HG03280 (cell line): ENCODE measurements around the gene TFDP2.
A peak's percentile ranks its signal among the peaks of the same experiment; 100 is the strongest.
"Not testable (repeated sequence)": the region's sequence is repeated elsewhere in the genome, so short reads cannot be mapped to it uniquely, and the experiment has no call there.

ENCODE experiments used
- ATAC-seq: cut with Tn5 transposase; IDR thresholded peaks from one replicate; pipeline ENCODE4 v1.9.1; 2021; ENCODE audit warnings: mild to moderate bottlenecking, moderate library complexity; ENCODE audit not compliant: unreplicated experiment

The TFDP2 gene

GRCh38 chr3:142148792-142149672 lies at the start of gene TFDP2:
TSS of gene TFDP2 (minus strand) at chr3:142149544. CDS start at chr3:142101749, 47,795 bp downstream.
- ATAC-seq = peak; percentile 100

DNA sequence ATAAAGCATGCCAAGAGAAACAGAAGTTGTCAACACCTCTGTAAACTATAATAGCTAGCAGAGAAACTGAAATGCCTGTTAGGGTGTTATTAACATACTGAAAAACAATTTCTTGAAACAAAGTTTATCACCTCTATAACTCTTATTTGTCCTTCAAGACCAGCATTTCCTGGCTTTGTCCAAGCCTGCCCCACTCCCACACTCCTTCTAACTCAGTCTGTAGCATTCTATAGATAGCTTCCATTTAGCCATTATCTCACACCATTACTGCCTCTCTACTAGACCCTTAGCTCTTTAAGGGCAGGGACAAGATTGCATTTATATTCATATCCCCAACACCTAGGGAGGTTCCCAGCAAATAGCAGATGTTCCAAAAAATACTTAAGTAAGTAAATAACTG lies 39.5 kb upstream of the TFDP2 start:
- no peak for ATAC-seq

DNA sequence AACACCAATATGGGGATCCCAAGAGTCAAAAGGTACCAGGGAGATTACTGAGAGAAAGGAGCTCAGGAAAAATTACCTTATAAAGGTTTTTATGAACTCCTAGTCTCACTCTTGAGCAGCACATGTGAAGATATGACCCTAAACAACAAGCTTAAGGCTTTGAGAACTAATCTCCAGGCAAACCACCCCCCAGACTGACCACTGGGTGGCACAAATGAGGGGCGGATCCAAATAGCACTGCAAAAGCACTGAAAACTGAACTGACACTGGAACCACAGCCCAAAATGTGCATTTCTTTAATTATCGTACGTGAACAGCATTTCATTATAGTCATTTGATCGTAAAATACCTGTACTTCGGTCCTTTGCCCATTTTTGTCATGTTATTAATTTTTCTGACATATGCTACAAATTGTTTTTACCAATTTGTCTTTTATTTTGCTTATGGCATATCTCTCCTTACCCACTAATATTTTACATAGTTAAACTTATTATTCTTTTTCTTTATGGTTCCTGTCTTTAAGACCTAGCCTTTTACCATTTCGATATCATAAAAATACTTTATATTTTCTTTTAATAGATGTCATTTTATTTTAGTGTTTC lies 31.5 kb upstream of the TFDP2 start:
- ATAC-seq = no peak

DNA sequence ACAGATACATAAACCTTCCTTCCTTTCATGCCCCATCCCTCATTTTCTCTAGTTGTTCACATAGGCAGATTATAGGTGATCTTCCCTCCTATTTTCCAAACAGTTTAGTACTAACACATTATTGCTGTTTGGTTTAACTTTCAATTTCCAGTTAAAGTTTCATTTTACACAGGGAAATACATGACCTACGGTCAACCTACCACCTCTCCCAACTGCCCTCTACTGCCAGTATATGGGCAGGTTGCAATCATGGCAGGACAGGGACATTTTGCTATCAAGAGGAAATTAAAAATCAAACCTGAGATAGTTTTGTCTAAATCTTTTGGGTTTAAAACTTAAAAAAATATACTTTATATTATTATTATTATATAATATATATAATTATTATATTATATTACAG lies 26.1 kb upstream of the TFDP2 start:
- no peak for ATAC-seq

- no peak for ATAC-seq
Measured at GRCh38 chr3:142174559-142174958, 25.2 kb upstream of the TFDP2 start.

- no peak for ATAC-seq
Measured at GRCh38 chr3:142168514-142168913, 19.2 kb upstream of the TFDP2 start.

GRCh38 chr3:142165194-142165593 lies 15.8 kb upstream of the TFDP2 start:
- ATAC-seq = no peak

DNA sequence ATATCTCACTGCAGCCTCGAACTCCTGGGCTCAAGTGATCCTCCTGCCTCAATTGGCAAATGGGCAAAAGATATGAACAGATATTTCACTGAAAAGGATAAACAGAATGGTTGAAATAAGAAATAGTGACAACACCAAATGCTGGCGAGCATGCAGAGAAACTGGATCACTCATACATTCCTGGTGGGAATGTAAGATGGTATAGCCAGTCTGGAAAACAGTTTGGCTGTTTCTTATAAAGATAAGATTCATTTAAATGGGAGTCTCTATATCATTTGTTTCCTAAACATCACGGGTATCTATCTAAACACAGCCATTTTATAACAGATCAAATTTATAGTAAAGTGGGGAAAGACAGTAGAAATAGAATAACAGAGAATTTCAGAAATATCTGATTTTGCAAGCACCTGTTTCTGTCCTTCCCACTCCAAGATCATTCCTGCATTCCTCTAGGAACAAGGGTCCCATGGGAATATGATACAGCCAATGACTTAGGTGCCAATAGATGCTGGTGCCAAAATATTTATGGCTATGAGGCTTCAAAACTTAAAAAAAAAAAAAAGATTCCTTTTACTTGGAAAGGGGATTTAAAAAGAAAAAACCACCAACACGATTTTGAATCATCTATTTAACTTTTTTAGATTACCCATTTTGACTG lies 9.9 kb upstream of the TFDP2 start:
- no peak for ATAC-seq

DNA sequence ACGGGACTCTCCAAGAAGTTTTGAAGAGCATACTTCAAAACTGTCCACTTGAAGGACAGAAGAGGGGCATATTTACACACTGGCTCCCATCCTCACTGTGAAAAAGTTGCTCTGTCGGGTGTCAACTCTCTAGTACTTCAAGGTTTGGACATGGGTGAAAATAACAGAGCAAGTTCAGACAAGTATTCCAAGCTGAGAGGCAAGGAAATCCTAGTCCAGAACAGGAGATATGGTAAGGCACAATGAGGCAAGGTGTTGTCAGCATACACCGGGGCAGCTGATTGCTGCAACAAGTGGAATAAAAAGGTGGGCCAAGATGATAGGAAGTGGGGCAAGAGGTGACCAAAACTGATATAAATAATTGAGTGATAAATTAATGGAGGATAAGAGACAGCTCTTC lies 4.8 kb upstream of the TFDP2 start:
- ATAC-seq = no peak

DNA sequence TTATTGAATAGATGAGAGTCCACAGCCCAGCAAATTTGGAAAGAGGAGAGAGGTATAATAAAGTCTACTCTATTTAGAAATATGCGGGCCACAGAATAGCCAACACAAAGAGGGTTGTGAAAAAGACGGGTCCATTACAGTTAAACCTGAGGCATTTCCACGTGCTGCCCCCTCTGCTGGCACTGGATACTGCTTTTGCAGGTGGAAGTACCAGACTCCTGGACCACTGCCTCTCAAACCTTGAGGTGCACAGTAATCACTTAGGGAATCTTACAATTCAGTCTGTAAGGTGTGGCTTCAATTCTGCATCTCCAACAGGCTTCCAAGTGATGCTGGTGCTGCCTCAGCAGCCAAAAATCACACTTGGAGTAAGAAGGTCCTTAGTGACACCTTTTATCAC lies 3.0 kb upstream of the TFDP2 start:
- no peak for ATAC-seq

GRCh38 chr3:142151828-142152227 lies 2.5 kb upstream of the TFDP2 start:
- ATAC-seq = no peak

DNA sequence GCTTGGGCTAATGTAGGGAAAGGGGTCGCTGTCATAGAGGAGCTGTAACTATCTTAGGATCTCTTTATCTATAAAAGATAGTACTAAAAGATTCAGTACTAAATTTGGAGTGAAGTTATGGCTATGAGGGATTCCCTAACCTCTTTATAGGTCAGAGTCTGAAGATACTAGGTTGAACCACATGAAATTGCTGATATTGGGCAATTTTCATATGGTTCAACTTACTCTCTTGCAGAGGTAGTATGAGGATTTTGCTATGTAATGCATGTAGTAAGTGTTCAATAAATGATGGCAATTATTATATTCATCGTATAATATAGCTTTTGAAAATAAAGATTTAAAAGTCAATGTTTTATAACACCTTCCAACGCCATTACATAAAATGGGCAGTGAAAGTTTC lies 1.9 kb upstream of the TFDP2 start:
- no peak for ATAC-seq

GRCh38 chr3:142150271-142150670 lies 927 bp upstream of the TFDP2 start:
- ATAC-seq = no peak

GRCh38 chr3:142149673-142149992 lies 289 bp upstream of the TFDP2 start:
- no peak for ATAC-seq

GRCh38 chr3:142148044-142148791 lies 1.1 kb downstream of the TFDP2 start:
- no peak for ATAC-seq

DNA sequence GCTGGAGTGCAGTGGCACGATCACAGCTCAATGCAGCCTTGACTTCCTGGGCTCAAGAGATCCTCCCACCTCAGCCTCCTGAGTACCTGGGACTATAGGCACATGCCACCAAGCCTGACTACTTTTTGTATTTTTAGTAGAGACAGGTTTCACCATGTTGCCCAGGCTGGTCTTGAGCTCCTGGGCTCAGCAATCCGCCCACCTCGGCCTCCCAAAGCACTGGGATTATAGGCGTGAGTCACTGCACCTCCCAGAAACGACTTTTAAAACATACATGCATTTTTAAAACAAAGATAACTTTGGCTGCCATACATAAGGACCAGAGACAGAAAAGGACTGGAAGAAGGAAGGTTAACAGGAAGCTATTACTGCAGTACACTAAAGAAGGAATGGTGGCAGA lies 4.8 kb downstream of the TFDP2 start:
- ATAC-seq = not testable (repeated sequence)

- ATAC-seq = not testable (repeated sequence)
Measured at GRCh38 chr3:142140608-142141285, 8.6 kb downstream of the TFDP2 start.

DNA sequence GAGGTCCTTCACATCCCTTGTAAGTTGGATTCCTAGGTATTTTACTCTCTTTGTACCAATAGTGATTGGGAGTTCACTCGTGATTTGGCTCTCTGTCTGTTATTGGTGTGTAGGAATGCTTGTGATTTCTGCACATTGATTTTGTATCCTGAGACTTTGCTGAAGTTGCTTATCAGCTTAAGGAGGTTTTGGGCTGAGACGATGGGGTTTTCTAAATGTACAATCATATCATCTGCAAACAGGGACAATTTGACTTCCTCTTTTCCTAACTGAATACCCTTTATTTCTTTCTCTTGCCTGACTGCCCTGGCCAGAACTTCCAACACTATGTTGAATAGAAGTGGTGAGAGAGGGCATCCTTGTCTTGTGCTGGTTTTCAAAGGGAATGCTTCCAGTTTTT lies 12.3 kb downstream of the TFDP2 start:
- ATAC-seq = not testable (repeated sequence)

DNA sequence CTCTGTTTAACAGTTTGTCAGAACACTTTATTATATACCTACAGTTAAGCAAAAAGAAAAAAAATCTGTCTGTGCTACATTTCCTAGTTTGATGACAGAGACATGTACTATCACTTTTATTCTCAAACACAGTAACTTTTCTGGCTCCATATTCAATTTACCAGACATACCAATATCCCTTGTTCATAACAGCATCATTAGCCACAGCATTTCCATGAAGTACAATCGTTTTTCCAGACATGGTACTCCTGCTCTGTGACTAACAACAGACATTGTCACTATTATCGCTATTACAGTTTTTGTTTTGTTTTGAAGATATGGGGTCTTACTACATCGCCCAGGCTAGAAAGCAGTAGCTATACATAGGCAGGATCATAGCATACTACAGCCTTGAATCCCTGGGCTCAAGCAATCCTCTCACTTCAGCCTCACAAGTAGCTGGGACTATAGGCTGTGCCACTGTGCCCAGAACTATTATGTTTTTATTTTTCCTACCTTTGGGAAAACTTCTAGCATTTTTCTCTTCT lies 14.5 kb downstream of the TFDP2 start:
- ATAC-seq = no peak

DNA sequence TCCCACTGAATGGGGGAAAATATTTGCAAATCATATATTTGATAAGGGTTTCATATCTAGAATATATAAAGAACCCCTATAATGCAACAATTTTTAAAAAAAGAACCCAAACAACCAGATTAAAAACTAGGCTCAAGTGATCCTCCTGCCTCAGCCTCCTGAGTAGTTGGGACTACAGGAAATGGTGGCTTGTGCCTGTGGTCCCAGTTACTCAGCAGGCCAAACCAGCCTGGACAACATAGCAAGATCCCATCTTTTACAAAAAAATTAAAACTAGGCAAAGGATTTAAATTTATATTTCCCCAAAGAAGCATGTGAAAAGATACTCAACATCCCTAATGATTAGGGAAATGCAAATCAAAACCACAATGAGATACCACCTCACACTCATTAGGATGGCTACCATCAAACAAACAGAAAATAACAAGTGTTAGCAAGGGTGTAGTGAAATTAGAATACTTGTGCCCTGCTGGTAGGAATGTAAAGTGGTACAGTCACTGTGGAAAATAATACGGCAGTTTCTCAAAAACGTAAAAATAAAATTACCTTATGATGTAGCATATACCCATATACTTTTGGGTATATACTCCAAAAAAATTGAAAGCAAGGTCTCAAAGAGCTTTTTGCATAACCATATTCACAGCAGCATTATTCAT lies 19.7 kb downstream of the TFDP2 start:
- no peak for ATAC-seq
